ENCODE measurements around the gene STRIP2.

DNA sequence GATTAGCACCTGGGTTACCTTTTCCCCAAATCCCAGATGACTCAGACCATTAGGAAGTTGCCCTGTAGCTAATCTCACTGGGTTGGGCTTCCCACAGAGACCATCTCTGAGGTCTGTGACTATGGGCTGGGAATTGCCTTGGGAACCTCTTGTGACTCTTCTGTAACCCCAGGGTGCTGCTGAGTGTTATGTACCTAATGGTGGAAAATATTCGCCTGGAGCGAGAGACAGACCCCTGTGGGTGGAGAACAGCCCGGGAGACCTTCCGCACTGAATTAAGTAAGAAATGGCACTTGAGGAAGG is 20.0 kb downstream of the STRIP2 start:
- TF ChIP-seq, protein P1, sequence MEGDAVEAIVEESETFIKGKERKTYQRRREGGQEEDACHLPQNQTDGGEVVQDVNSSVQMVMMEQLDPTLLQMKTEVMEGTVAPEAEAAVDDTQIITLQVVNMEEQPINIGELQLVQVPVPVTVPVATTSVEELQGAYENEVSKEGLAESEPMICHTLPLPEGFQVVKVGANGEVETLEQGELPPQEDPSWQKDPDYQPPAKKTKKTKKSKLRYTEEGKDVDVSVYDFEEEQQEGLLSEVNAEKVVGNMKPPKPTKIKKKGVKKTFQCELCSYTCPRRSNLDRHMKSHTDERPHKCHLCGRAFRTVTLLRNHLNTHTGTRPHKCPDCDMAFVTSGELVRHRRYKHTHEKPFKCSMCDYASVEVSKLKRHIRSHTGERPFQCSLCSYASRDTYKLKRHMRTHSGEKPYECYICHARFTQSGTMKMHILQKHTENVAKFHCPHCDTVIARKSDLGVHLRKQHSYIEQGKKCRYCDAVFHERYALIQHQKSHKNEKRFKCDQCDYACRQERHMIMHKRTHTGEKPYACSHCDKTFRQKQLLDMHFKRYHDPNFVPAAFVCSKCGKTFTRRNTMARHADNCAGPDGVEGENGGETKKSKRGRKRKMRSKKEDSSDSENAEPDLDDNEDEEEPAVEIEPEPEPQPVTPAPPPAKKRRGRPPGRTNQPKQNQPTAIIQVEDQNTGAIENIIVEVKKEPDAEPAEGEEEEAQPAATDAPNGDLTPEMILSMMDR (IDR thresholded peaks at IDR 0.05) = no peak
- TF ChIP-seq POLR2A (IDR thresholded peaks at IDR 0.05) (no peak), EP300 (IDR thresholded peaks at IDR 0.05) (no peak)

All from ovary (tissue), 3 donors.